ENCODE data around the gene ARFGEF3.

Gene ARFGEF3

GRCh38 chr6:138378463-138378862 lies 216.7 kb downstream of the ARFGEF3 start:
- DNase-seq: no peak
- H3K4me3 ChIP-seq (ENCODE audit: low read depth, low read length): no peak overlapping the region

GRCh38 chr6:138382498-138383265 lies 220.9 kb downstream of the ARFGEF3 start:
- no peak for TF ChIP-seq CTCF (IDR thresholded peaks at IDR 0.05; ENCODE audit: low read depth, low read length)
- Histone ChIP-seq H3K9me3 (no peaks in the 10 kb centered on the region), H3K27me3 (no peaks in the 10 kb centered on the region), H3K4me3 (ENCODE audit: low read depth, low read length) (no peak overlapping the region), H3K4me1 (peaks cover 7% of the 10 kb centered on the region), H3K36me3 (no peaks in the 10 kb centered on the region)
- DNase-seq: no peak

More at GRCh38 chr6:138378463-138378862, 216.7 kb downstream of the ARFGEF3 start:
- Histone ChIP-seq H3K27me3 (no peaks in the 10 kb centered on the region), H3K4me1 (peaks cover 15% of the 10 kb centered on the region), H3K9me3 (no peaks in the 10 kb centered on the region), H3K36me3 (no peaks in the 10 kb centered on the region)
- no peak for TF ChIP-seq CTCF (IDR thresholded peaks at IDR 0.05; ENCODE audit: low read depth, low read length)

- TF ChIP-seq CTCF (IDR thresholded peaks at IDR 0.05; ENCODE audit: low read depth, low read length): no peak
- Histone ChIP-seq H3K36me3 (no peaks in the 10 kb centered on the region), H3K27me3 (no peaks in the 10 kb centered on the region), H3K9me3 (no peaks in the 10 kb centered on the region), H3K4me1 (no peaks in the 10 kb centered on the region), H3K4me3 (ENCODE audit: low read depth, low read length) (no peak overlapping the region)
- DNase-seq: no peak
Observed at GRCh38 chr6:138383776-138384175, 222.0 kb downstream of the ARFGEF3 start.

GRCh38 chr6:138386897-138387296 lies 225.2 kb downstream of the ARFGEF3 start:
- Histone ChIP-seq H3K36me3 (no peaks in the 10 kb centered on the region), H3K4me3 (ENCODE audit: low read depth, low read length) (no peak overlapping the region), H3K4me1 (no peaks in the 10 kb centered on the region), H3K27me3 (no peaks in the 10 kb centered on the region), H3K9me3 (no peaks in the 10 kb centered on the region)
- TF ChIP-seq CTCF (IDR thresholded peaks at IDR 0.05; ENCODE audit: low read depth, low read length): no peak
- no peak for DNase-seq

- H3K9me3 ChIP-seq: no peaks in the 10 kb centered on the region
- TF ChIP-seq CTCF (IDR thresholded peaks at IDR 0.05; ENCODE audit: low read depth, low read length): no peak
- H3K36me3 ChIP-seq: no peaks in the 10 kb centered on the region
- H3K27me3 ChIP-seq: no peaks in the 10 kb centered on the region
- DNase-seq: no peak
- H3K4me1 ChIP-seq: no peaks in the 10 kb centered on the region
- H3K4me3 ChIP-seq (ENCODE audit: low read depth, low read length): no peak overlapping the region
Observed at GRCh38 chr6:138387577-138388368, 226.0 kb downstream of the ARFGEF3 start.

- H3K4me1 ChIP-seq: peaks cover 3% of the 10 kb centered on the region; the same call in 1 of the 2 replicates
- H3K36me3 ChIP-seq: no peaks in the 10 kb centered on the region
- no peaks in the 10 kb centered on the region for H3K27me3 ChIP-seq
- no peak for DNase-seq
- no peaks in the 10 kb centered on the region; the same call in 1 of the 2 replicates for H3K9me3 ChIP-seq
- no peak for TF ChIP-seq CTCF (IDR thresholded peaks at IDR 0.05; ENCODE audit: low read depth, low read length)
- no peak overlapping the region for H3K4me3 ChIP-seq (ENCODE audit: low read depth, low read length)
Observed at GRCh38 chr6:138389551-138389950, 227.8 kb downstream of the ARFGEF3 start.

Measured in BE2C (cell line).